SJSA1 (cell line): Measurements from ENCODE around the gene COX8A. TPM values are rescaled to one million over a fixed set of nuclear protein-coding genes. Genes with fewer than 3 reads are reported as not detected.
A peak's percentile ranks its signal among the peaks of the same experiment; 100 is the strongest.

Source experiments
- DNase-seq, 2 experiments: peaks; one replicate each; pipeline ENCODE4 v3.0.0-alpha.2; 2015 to 2020; ENCODE audit warnings: low spot score in 2 of 2, low read depth in 1 of 2
- H3K27ac ChIP-seq: fragments of 250-450 bp; sonication (Bioruptor Pico); 2 replicates; pipeline ENCODE4 v1.5.1; 2020; ENCODE audit warnings: mild to moderate bottlenecking, moderate library complexity
- H3K27me3 ChIP-seq: fragments of 250-450 bp; sonication (Bioruptor Pico); replicated peaks from 2 replicates; pipeline ENCODE4 v1.5.1; 2020; ENCODE audit warnings: mild to moderate bottlenecking, moderate library complexity
- H3K36me3 ChIP-seq: fragments of 250-450 bp; sonication (Bioruptor Pico); 2 replicates; pipeline ENCODE4 v1.5.1; 2020; ENCODE audit warnings: mild to moderate bottlenecking
- H3K4me1 ChIP-seq: fragments of 250-450 bp; sonication (Bioruptor Pico); replicated peaks from 2 replicates; pipeline ENCODE4 v1.6.1; 2021; ENCODE audit warnings: mild to moderate bottlenecking
- H3K4me3 ChIP-seq: fragments of 250-450 bp; sonication (Bioruptor Pico); 2 replicates; pipeline ENCODE4 v1.5.1; 2020; ENCODE audit warnings: mild to moderate bottlenecking
- H3K9me3 ChIP-seq: fragments of 250-450 bp; sonication (Bioruptor Pico); replicated peaks from 2 replicates; pipeline ENCODE4 v1.5.1; 2020; ENCODE audit warnings: mild to moderate bottlenecking
- total RNA-seq: library from RNA; depleted of rRNA; stranded (reverse); fragments of >200 nt; shearing (Covaris generic); gene quantifications from 2 replicates; pipeline ENCODE4 v1.2.3, GENCODE V29; 2014; rRNA removed

Gene COX8A
- 1,062 and 2,110 TPM in 2 replicates for total RNA-seq

DNA sequence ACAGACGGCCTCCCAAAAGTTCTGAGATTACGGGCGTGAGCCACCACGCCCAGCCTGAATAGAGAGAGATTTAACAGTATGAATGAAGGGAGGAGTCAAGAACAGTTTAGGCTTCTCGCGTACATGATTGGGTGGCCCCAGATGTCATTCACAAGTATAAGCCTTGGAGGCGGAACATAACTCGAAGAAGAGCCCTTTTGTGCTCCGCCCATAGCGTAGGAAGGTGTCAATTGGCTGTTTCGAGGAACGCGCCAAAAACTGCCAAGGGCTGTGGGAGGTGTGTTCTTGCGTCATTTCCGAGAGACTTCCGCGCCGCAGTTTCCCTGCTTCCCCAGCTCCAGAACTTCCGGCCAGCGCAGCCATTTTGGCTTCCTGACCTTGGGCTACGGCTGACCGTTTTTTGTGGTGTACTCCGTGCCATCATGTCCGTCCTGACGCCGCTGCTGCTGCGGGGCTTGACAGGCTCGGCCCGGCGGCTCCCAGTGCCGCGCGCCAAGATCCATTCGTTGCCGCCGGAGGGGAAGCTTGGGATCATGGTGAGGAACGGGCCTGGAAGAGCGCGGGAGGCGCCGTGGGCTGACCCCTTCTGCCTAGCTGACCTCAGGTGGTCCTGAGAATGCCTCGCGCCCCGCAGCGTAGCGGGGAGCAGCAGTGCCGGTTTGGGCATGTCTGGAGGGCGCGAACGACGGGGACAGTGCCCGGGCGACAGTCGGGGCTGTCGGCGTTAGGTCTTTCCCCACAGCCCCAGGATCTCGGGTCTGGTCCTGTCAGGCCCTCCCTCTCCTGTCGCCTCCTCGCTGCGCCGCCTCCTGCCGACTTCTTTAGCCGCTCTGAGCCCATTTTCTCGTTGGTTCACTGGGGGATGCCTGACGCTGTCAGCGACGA is at the start of gene COX8A:
TSS of gene COX8A (plus strand) at position 362 of the 885 bp plus-strand sequence. CDS start at position 423, 61 bp downstream.
- H3K27me3 ChIP-seq: no peaks in the 10 kb centered on the region
- H3K4me1 ChIP-seq: peaks cover 14% of the 10 kb centered on the region
- peak within 1 kb of the TSS; percentile 89 for H3K4me3 ChIP-seq
- 0 out of 2 replicates have a peak, but pooled peaks cover 2% of the 10 kb centered on the region for H3K9me3 ChIP-seq
- H3K36me3 ChIP-seq: peaks cover 42% of the 10 kb centered on the region
- DNase-seq: peak; percentile 100
- peak within 1 kb of the TSS; percentile 87 for H3K27ac ChIP-seq

GRCh38 chr11:63929616-63930015 is 44.8 kb upstream of the COX8A start:
- H3K4me3 ChIP-seq: no peak overlapping the region
- no peak for DNase-seq
- peaks cover 16% of the 10 kb centered on the region for H3K4me1 ChIP-seq
- no peaks in the 10 kb centered on the region for H3K36me3 ChIP-seq
- no peaks in the 10 kb centered on the region for H3K27me3 ChIP-seq
- no peak overlapping the region for H3K27ac ChIP-seq
- no peaks in the 10 kb centered on the region for H3K9me3 ChIP-seq

- no peak overlapping the region for H3K27ac ChIP-seq
- no peaks in the 10 kb centered on the region for H3K9me3 ChIP-seq
- DNase-seq: no peak
- no peaks in the 10 kb centered on the region for H3K27me3 ChIP-seq
- H3K4me3 ChIP-seq: no peak overlapping the region
- H3K4me1 ChIP-seq: peaks cover 20% of the 10 kb centered on the region
- H3K36me3 ChIP-seq: no peaks in the 10 kb centered on the region
These were observed 43.4 kb upstream of the COX8A start for GRCh38 chr11:63931045-63931444.

DNA sequence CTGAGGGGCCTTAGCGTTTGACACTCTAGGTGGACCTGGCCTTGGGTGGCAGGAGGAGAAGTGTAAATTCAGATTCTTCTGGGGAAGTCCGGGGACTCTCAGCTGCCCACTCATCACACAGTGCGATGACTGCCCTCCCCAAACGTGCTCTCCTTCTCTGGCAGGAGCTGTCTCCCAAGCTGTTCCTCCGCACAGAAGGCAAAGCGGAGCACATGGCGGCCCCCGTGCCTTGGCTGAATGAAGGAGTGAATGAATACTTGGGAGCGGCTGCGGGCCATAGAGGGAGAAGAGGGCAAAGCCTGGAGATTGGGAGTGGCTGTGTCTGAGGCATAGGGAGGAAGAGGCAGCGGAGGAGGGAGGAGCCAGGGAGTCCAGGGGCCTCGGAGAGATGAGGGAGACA is 42.5 kb upstream of the COX8A start:
- H3K27ac ChIP-seq: no peak overlapping the region
- no peak overlapping the region for H3K4me3 ChIP-seq
- no peaks in the 10 kb centered on the region for H3K27me3 ChIP-seq
- DNase-seq: no peak
- H3K9me3 ChIP-seq: no peaks in the 10 kb centered on the region
- peaks cover 20% of the 10 kb centered on the region for H3K4me1 ChIP-seq
- no peaks in the 10 kb centered on the region for H3K36me3 ChIP-seq

- DNase-seq: peak; percentile 58 to 81
- H3K4me3 ChIP-seq: no peak overlapping the region
- peaks cover 26% of the 10 kb centered on the region for H3K4me1 ChIP-seq
- H3K27ac ChIP-seq: 0 out of 2 replicates have a peak overlapping the region, but pooled peaks have one; percentile 6
- H3K36me3 ChIP-seq: no peaks in the 10 kb centered on the region
- H3K27me3 ChIP-seq: no peaks in the 10 kb centered on the region
- no peaks in the 10 kb centered on the region for H3K9me3 ChIP-seq
These were observed 41.0 kb upstream of the COX8A start for GRCh38 chr11:63933459-63933858.

DNA sequence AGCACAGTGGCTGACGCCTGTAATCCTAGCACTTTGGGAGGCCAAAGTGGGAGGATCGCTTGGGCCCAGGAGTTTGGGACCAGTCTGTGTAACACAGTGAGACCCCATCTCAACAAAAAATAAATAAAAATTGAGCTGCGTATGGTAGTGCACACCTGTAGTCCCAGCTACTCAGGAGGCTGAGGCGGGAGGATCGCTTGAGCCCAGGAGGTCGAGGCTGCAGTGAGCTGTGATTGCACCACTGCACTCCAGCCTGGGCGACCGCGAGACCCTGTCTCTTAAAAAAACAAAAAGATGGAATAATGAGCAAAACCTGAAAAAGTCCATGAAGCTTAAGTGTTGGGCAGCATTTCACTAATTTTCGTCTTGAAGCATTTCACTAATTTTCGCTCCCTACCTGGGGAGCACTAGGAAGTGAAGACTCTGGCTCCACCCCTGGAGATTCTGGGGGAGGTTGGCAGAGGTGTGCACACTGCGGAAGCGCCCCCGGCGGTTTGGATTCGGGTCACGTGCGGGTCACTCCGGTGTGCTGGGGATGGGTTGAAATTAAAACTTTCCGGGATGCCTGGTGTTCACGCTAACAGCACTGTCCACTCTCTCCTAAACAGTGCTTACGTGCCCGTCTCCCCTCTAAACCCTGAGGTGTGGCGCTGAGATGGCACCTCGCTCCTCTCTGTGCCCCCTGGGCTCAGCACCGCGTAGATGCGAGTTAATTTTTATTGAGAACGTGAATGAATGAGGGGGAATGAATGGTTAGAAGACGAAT is 36.5 kb upstream of the COX8A start:
- H3K4me3 ChIP-seq: peak overlapping the region; percentile 60
- H3K27ac ChIP-seq: no peak overlapping the region
- H3K9me3 ChIP-seq: no peaks in the 10 kb centered on the region
- DNase-seq: no peak
- H3K36me3 ChIP-seq: peaks cover 16% of the 10 kb centered on the region
- H3K4me1 ChIP-seq: peaks cover 30% of the 10 kb centered on the region
- no peaks in the 10 kb centered on the region for H3K27me3 ChIP-seq

DNA sequence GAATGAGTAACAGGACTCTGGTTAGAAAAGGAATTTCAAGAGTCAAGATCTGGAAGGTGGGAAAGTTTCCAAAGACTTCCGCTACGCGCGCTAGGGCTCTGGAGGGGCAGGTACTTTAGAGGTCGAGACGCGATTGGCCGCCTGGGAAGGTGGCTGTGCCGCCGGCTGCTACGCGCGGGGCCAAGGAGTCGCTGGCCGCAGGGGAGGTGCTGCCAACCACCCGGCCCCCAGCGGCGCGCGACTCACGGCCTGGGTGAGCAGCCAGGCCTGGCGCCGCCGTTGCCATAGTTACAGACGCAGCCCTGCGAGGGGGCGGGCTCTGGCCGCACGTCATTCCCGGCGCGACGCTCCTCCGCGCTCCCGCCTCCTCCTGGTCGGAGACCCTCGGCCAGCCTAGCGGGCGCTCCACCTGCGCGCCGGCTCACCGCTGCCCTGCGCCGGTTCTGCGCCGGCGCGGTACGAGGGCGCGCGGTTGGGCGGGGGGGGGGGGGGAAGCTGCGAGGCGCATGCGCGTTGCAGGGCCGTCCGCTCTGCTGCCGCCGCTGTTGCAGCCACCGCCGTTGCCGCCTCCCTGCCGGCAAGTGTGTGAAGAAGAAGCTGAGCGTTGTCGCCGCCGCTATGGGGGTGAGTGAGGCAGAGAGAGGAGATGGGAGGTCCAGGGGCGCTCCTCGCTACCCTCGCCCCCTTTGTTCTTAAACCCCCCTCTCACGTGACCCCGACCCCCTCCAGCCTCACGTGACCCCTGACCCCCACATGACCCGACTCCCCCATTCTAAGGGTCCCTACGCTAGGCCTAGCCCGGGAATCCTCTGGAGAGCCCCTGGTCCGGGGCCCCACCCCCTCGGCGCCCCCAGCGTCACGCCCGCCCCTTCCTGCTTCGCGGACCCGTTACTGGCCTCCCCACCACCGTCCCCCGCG is 35.7 kb upstream of the COX8A start, which contains the start of gene NAA40:
TSS of gene NAA40 (plus strand) at position 524 of the 918 bp plus-strand sequence. CDS start at position 619, 95 bp downstream.
- Histone ChIP-seq H3K27me3 (no peaks in the 10 kb centered on the region), H3K4me1 (peaks cover 23% of the 10 kb centered on the region)
- DNase-seq: peak; percentile 99

GRCh38 chr11:63939397-63939891 is 35.0 kb upstream of the COX8A start:
- peak overlapping the region; percentile 60 for H3K4me3 ChIP-seq
- no peaks in the 10 kb centered on the region for H3K27me3 ChIP-seq
- peaks cover 19% of the 10 kb centered on the region for H3K36me3 ChIP-seq
- H3K27ac ChIP-seq: no peak overlapping the region
- no peak for DNase-seq
- H3K9me3 ChIP-seq: no peaks in the 10 kb centered on the region
- peaks cover 16% of the 10 kb centered on the region for H3K4me1 ChIP-seq

More for the DNA sequence above, 35.7 kb upstream of the COX8A start, which contains the start of gene NAA40:
- H3K9me3 ChIP-seq: no peaks in the 10 kb centered on the region
- H3K27ac ChIP-seq: no peak within 1 kb of the TSS
- H3K4me3 ChIP-seq: peak within 1 kb of the TSS; percentile 60
- peaks cover 19% of the 10 kb centered on the region for H3K36me3 ChIP-seq

GRCh38 chr11:63940786-63941185 is 33.6 kb upstream of the COX8A start:
- no peaks in the 10 kb centered on the region for H3K27me3 ChIP-seq
- H3K9me3 ChIP-seq: no peaks in the 10 kb centered on the region
- peaks cover 24% of the 10 kb centered on the region for H3K36me3 ChIP-seq
- H3K4me3 ChIP-seq: no peak overlapping the region
- H3K4me1 ChIP-seq: peaks cover 15% of the 10 kb centered on the region
- no peak for DNase-seq
- H3K27ac ChIP-seq: no peak overlapping the region

DNA sequence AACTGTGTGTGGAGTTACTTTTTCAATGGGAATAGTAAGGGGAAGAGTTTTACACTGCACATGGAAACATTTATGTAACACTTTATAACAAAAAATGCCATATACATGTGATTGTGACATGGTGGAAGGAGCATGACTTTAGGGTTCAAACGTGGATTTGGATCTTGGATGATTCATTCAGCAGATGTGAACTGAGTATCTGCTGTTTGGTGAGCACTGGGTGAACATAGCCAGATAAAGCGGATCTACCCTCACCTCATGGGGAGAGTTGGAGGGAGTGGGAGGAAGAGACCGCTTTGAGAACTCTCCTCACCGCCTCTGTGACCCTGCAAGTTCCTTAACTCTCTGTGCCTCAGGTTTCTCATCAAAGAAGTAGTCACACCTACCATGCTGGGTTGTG is 32.5 kb upstream of the COX8A start:
- H3K4me1 ChIP-seq: peaks cover 15% of the 10 kb centered on the region
- DNase-seq: no peak
- no peak overlapping the region for H3K27ac ChIP-seq
- H3K36me3 ChIP-seq: peaks cover 35% of the 10 kb centered on the region
- no peaks in the 10 kb centered on the region for H3K27me3 ChIP-seq
- no peaks in the 10 kb centered on the region for H3K9me3 ChIP-seq
- H3K4me3 ChIP-seq: no peak overlapping the region

- Histone ChIP-seq H3K36me3 (peaks cover 43% of the 10 kb centered on the region), H3K9me3 (no peaks in the 10 kb centered on the region), H3K27ac (no peak overlapping the region), H3K27me3 (no peaks in the 10 kb centered on the region), H3K4me1 (peaks cover 13% of the 10 kb centered on the region), H3K4me3 (no peak overlapping the region)
- DNase-seq: no peak
These were observed 31.6 kb upstream of the COX8A start for GRCh38 chr11:63942803-63943202.

DNA sequence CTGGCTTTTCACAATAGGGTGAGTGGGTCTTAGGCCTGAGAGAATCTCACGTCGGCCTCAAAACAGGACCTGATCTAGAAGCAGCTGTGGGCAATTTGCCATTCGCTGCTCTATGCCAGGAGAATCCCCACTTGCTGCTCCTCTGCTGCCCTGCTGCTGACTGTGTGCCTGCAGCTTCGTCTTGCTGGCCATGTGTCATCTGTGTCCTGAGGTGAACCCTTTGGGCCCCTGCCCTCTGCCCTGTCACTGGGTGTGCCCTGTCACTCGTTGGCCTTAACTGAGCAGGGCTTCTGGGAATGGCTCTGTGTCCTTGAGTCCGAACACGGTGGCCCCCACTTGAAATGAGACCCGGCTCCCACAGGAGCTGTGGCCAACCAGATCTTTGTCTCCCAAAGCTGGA is 29.4 kb upstream of the COX8A start:
- Histone ChIP-seq H3K36me3 (peaks cover 61% of the 10 kb centered on the region), H3K27me3 (no peaks in the 10 kb centered on the region), H3K4me3 (no peak overlapping the region), H3K4me1 (peaks cover 4% of the 10 kb centered on the region), H3K27ac (no peak overlapping the region), H3K9me3 (no peaks in the 10 kb centered on the region)
- DNase-seq: no peak
